ENCODE data around the gene ADAMTS4. TPM values are rescaled to one million over a fixed set of nuclear protein-coding genes. Genes with fewer than 3 reads are reported as not detected.

ADAMTS4 gene, protein sequence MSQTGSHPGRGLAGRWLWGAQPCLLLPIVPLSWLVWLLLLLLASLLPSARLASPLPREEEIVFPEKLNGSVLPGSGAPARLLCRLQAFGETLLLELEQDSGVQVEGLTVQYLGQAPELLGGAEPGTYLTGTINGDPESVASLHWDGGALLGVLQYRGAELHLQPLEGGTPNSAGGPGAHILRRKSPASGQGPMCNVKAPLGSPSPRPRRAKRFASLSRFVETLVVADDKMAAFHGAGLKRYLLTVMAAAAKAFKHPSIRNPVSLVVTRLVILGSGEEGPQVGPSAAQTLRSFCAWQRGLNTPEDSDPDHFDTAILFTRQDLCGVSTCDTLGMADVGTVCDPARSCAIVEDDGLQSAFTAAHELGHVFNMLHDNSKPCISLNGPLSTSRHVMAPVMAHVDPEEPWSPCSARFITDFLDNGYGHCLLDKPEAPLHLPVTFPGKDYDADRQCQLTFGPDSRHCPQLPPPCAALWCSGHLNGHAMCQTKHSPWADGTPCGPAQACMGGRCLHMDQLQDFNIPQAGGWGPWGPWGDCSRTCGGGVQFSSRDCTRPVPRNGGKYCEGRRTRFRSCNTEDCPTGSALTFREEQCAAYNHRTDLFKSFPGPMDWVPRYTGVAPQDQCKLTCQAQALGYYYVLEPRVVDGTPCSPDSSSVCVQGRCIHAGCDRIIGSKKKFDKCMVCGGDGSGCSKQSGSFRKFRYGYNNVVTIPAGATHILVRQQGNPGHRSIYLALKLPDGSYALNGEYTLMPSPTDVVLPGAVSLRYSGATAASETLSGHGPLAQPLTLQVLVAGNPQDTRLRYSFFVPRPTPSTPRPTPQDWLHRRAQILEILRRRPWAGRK
- polyA plus RNA-seq (2013) = 0.53 and 0.60 TPM in 2 replicates

DNA sequence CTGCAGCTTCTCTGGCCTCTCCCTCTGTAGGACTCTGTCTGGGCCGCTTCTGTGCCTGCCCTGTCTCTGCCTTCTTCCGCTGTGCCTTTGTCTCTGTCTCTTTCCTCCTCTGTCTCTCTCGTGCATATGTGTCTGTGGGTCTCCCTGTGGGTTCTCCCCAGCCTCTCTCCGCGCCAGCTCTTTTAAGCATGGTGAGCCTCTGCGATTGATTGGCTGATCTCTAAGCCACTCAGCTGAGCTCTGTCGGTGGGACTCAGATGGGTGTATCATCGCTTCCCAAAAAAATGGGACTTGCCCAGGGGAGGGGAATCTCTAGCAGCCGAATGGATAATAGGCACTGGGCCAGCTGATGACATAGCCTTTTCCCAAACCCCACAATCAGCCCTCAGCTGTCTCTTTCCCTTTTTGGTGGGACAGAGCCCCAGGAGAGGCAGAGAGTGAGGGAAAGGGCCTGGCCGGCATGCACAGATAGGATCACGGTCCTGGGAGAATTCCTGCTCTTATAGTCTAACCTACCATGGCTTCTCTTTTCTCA, at the start of gene ADAMTS4:
ADAMTS4 (minus strand) TSS at position 158 of the 535 bp plus-strand sequence. CDS start 427 bp downstream, outside the sequence.
- Histone ChIP-seq H3K4ac (ENCODE audit: low read depth, low read length) (no peak within 1 kb of the TSS), H2BK5ac (ENCODE audit: low read depth, low read length, poor library complexity) (no peak within 1 kb of the TSS), H3K4me3 (ENCODE audit: low read depth, low read length) (no peak within 1 kb of the TSS), H3K27ac (ENCODE audit: low read depth, low read length) (no peak within 1 kb of the TSS), H3K14ac (ENCODE audit: low read length) (peak within 1 kb of the TSS; percentile 33), H4K8ac (ENCODE audit: low read depth, low read length) (peak within 1 kb of the TSS; percentile 64), H3K4me1 (ENCODE audit: control insufficient read depth in 1 of 2, insufficient read depth in 2 of 2, low read length in 2 of 2) (peaks cover 27 to 31% of the 10 kb centered on the region in 2 experiments), H3K27me3 (ENCODE audit: insufficient read depth, low read length) (no peaks in the 10 kb centered on the region), H2BK12ac (ENCODE audit: low read length) (peak within 1 kb of the TSS; percentile 70), H2BK120ac (ENCODE audit: insufficient read depth, low read length, poor library complexity) (no peak within 1 kb of the TSS), H3K79me2 (ENCODE audit: control insufficient read depth, insufficient read depth, low read length, poor library complexity) (peaks cover 6% of the 10 kb centered on the region), H2AFZ (ENCODE audit: insufficient read depth, low read length, poor library complexity) (peak within 1 kb of the TSS; percentile 58), H3K36me3 (ENCODE audit: control insufficient read depth in 1 of 2, insufficient read depth in 2 of 2, low read length in 2 of 2) (peaks cover 2 to 4% of the 10 kb centered on the region in 2 experiments), H4K91ac (ENCODE audit: low read depth, low read length) (no peak within 1 kb of the TSS), H3K79me1 (ENCODE audit: low read length) (peaks cover 14% of the 10 kb centered on the region), H2AK5ac (ENCODE audit: low read length) (no peak within 1 kb of the TSS), H3K4me2 (ENCODE audit: low read length) (no peak within 1 kb of the TSS), H4K12ac (ENCODE audit: low read depth, low read length) (no peak within 1 kb of the TSS), H3K18ac (ENCODE audit: low read length) (no peak within 1 kb of the TSS), H3K23ac (ENCODE audit: low read length) (no peak within 1 kb of the TSS), H3K9ac (ENCODE audit: low read length) (no peak within 1 kb of the TSS), H3K9me3 (ENCODE audit: insufficient read depth, low read depth, low read length) (no peaks in the 10 kb centered on the region)
- no CpG with 5 or more reads among the region's 11 CpGs for WGBS (ENCODE audit: extremely low coverage, insufficient coverage, insufficient read length)
- no peak for DNase-seq

DNA sequence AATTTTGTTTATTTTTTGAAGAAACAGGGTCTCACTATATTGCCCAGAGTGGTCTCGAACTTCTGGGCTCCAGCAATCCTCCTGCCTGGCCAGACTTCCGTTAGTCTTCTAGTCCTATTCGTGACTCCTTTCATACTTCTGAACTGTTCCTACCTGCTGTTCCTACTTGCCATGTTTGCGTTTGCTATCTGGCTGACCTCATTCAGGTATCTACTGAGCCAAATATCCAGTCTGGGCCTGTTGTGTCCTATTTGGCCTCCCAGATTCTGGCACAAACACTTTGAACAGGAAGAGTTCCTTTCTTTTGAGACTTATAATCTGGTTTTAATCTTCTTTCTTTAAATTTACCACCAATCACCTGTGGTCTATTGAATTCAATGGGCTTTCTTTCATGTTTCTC, 46.0 kb upstream of the ADAMTS4 start:
- H2BK12ac ChIP-seq (ENCODE audit: low read length) = no peak overlapping the region

DNA sequence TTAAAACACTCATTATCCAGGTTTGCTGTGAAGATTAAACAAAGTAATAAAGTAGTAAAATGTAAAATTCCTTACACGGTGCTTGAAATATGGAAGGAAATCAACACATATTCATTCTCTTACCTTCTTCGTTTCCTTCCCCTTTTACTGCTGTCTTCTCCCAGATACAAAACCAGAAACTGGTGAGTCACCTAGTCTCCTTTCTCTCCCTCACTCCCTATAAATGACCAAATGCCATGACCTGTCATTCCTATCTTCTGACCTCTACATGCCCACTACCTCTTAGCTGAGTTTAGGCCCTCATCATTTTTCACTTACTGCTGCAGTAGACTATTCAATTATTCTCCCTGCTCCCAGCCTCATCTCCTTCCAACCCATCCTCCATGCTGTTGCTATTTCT, 43.5 kb upstream of the ADAMTS4 start:
- Histone ChIP-seq H4K91ac (ENCODE audit: low read depth, low read length) (no peak overlapping the region), H2AFZ (ENCODE audit: insufficient read depth, low read length, poor library complexity) (no peak overlapping the region), H3K23ac (ENCODE audit: low read length) (no peak overlapping the region), H3K4me1 (ENCODE audit: control insufficient read depth in 1 of 2, insufficient read depth in 2 of 2, low read length in 2 of 2) (peaks cover 9 to 17% of the 10 kb centered on the region in 2 experiments), H2BK12ac (ENCODE audit: low read length) (no peak overlapping the region), H3K9ac (ENCODE audit: low read length) (no peak overlapping the region), H3K36me3 (ENCODE audit: control insufficient read depth in 1 of 2, insufficient read depth in 2 of 2, low read length in 2 of 2) (no peaks in the 10 kb centered on the region), H4K8ac (ENCODE audit: low read depth, low read length) (no peak overlapping the region), H4K12ac (ENCODE audit: low read depth, low read length) (no peak overlapping the region), H3K27ac (ENCODE audit: low read depth, low read length) (peak overlapping the region; percentile 55), H3K18ac (ENCODE audit: low read length) (no peak overlapping the region), H3K4ac (ENCODE audit: low read depth, low read length) (no peak overlapping the region), H3K4me3 (ENCODE audit: low read depth, low read length) (no peak overlapping the region), H3K79me2 (ENCODE audit: control insufficient read depth, insufficient read depth, low read length, poor library complexity) (no peaks in the 10 kb centered on the region), H2BK120ac (ENCODE audit: insufficient read depth, low read length, poor library complexity) (no peak overlapping the region), H3K14ac (ENCODE audit: low read length) (no peak overlapping the region), H3K4me2 (ENCODE audit: low read length) (peak overlapping the region; percentile 33), H3K9me3 (ENCODE audit: insufficient read depth, low read depth, low read length) (peaks cover 1% of the 10 kb centered on the region), H3K79me1 (ENCODE audit: low read length) (no peaks in the 10 kb centered on the region), H2BK5ac (ENCODE audit: low read depth, low read length, poor library complexity) (no peak overlapping the region), H3K27me3 (ENCODE audit: insufficient read depth, low read length) (no peaks in the 10 kb centered on the region), H2AK5ac (ENCODE audit: low read length) (no peak overlapping the region)
- no CpG with 5 or more reads among the region's 2 CpGs for WGBS (ENCODE audit: extremely low coverage, insufficient coverage, insufficient read length)
- DNase-seq = peak in 1 of 2 donors; percentile 56

More for the DNA sequence above, 46.0 kb upstream of the ADAMTS4 start:
- Histone ChIP-seq H3K4me3 (ENCODE audit: low read depth, low read length) (no peak overlapping the region), H3K9ac (ENCODE audit: low read length) (no peak overlapping the region), H4K8ac (ENCODE audit: low read depth, low read length) (no peak overlapping the region), H3K4me2 (ENCODE audit: low read length) (no peak overlapping the region), H3K79me1 (ENCODE audit: low read length) (no peaks in the 10 kb centered on the region), H4K91ac (ENCODE audit: low read depth, low read length) (no peak overlapping the region), H3K36me3 (ENCODE audit: control insufficient read depth in 1 of 2, insufficient read depth in 2 of 2, low read length in 2 of 2) (no peaks in the 10 kb centered on the region), H2AK5ac (ENCODE audit: low read length) (no peak overlapping the region), H3K4me1 (ENCODE audit: control insufficient read depth in 1 of 2, insufficient read depth in 2 of 2, low read length in 2 of 2) (peaks cover 9 to 11% of the 10 kb centered on the region in 2 experiments), H2BK120ac (ENCODE audit: insufficient read depth, low read length, poor library complexity) (no peak overlapping the region), H3K27me3 (ENCODE audit: insufficient read depth, low read length) (no peaks in the 10 kb centered on the region), H3K14ac (ENCODE audit: low read length) (no peak overlapping the region), H3K4ac (ENCODE audit: low read depth, low read length) (no peak overlapping the region), H3K79me2 (ENCODE audit: control insufficient read depth, insufficient read depth, low read length, poor library complexity) (no peaks in the 10 kb centered on the region), H2AFZ (ENCODE audit: insufficient read depth, low read length, poor library complexity) (no peak overlapping the region), H2BK5ac (ENCODE audit: low read depth, low read length, poor library complexity) (no peak overlapping the region), H3K18ac (ENCODE audit: low read length) (no peak overlapping the region), H3K27ac (ENCODE audit: low read depth, low read length) (no peak overlapping the region), H3K9me3 (ENCODE audit: insufficient read depth, low read depth, low read length) (peaks cover 1% of the 10 kb centered on the region), H3K23ac (ENCODE audit: low read length) (no peak overlapping the region), H4K12ac (ENCODE audit: low read depth, low read length) (no peak overlapping the region)
- no peak for DNase-seq
- no CpG with 5 or more reads among the region's 4 CpGs for WGBS (ENCODE audit: extremely low coverage, insufficient coverage, insufficient read length)

DNA sequence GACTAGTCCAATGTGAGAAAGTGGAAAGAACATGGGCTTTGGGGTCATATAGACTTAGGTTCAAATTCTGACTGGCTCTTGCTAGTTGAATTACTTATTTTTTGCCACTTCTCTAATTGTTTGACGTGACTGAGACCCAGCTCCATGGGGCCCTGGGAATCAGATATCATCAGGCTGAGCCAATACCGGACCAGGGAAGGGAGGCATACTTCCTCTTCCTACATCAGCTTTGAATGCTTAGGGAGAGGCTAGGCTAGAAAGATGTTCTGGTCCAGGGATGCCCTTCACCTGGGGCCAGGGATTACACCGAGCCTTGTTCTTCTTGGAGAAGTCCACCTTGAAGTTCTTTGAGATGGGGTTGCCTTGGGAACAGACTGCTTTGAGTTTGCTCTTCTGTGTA, 42.8 kb upstream of the ADAMTS4 start:
- peak overlapping the region; percentile 55 for H3K27ac ChIP-seq (ENCODE audit: low read depth, low read length)
- H3K4me1 ChIP-seq (ENCODE audit: control insufficient read depth in 1 of 2, insufficient read depth in 2 of 2, low read length in 2 of 2) = peaks cover 9 to 17% of the 10 kb centered on the region in 2 experiments
- no peaks in the 10 kb centered on the region for H3K79me1 ChIP-seq (ENCODE audit: low read length)
- peaks cover 1% of the 10 kb centered on the region for H3K9me3 ChIP-seq (ENCODE audit: insufficient read depth, low read depth, low read length)
- H4K8ac ChIP-seq (ENCODE audit: low read depth, low read length) = no peak overlapping the region
- H3K4ac ChIP-seq (ENCODE audit: low read depth, low read length) = no peak overlapping the region
- H3K18ac ChIP-seq (ENCODE audit: low read length) = no peak overlapping the region
- no peaks in the 10 kb centered on the region for H3K36me3 ChIP-seq (ENCODE audit: control insufficient read depth in 1 of 2, insufficient read depth in 2 of 2, low read length in 2 of 2)
- H3K4me2 ChIP-seq (ENCODE audit: low read length) = peak overlapping the region; percentile 21
- no peak for DNase-seq
- no peak overlapping the region for H3K23ac ChIP-seq (ENCODE audit: low read length)
- H3K9ac ChIP-seq (ENCODE audit: low read length) = no peak overlapping the region
- H3K27me3 ChIP-seq (ENCODE audit: insufficient read depth, low read length) = no peaks in the 10 kb centered on the region
- H2AFZ ChIP-seq (ENCODE audit: insufficient read depth, low read length, poor library complexity) = no peak overlapping the region
- peak overlapping the region; percentile 76 for H2AK5ac ChIP-seq (ENCODE audit: low read length)
- no CpG with 5 or more reads among the region's 3 CpGs for WGBS (ENCODE audit: extremely low coverage, insufficient coverage, insufficient read length)
- H3K4me3 ChIP-seq (ENCODE audit: low read depth, low read length) = no peak overlapping the region
- peak overlapping the region; percentile 53 for H4K91ac ChIP-seq (ENCODE audit: low read depth, low read length)
- no peaks in the 10 kb centered on the region for H3K79me2 ChIP-seq (ENCODE audit: control insufficient read depth, insufficient read depth, low read length, poor library complexity)
- no peak overlapping the region for H2BK5ac ChIP-seq (ENCODE audit: low read depth, low read length, poor library complexity)
- H2BK120ac ChIP-seq (ENCODE audit: insufficient read depth, low read length, poor library complexity) = peak overlapping the region; percentile 74
- no peak overlapping the region for H3K14ac ChIP-seq (ENCODE audit: low read length)
- H2BK12ac ChIP-seq (ENCODE audit: low read length) = peak overlapping the region; percentile 55
- no peak overlapping the region for H4K12ac ChIP-seq (ENCODE audit: low read depth, low read length)
